B cell (primary cell): ENCODE results near the gene CDC45. TPM values are rescaled to one million over a fixed set of nuclear protein-coding genes. Genes with fewer than 3 reads are reported as not detected.

Source experiments
- ATAC-seq: fragments of 200-7000 bp; cut with Tn5 transposase; one replicate; pipeline ENCODE4 v1.10.0; 2021; ENCODE audit warnings: low read depth, mild to moderate bottlenecking, moderate number of reproducible peaks, moderate library complexity
- CTCF ChIA-PET: fragments of 350-600 bp; sonication (Branson Sonifier 250); formaldehyde crosslinking; loops from one replicate; lab custom pipeline; 2021; ENCODE audit warnings: antibody characterized with exemption, inconsistent platforms; lab: Charles Lee
- POLR2A ChIA-PET: fragments of 350-600 bp; sonication (Branson Sonifier 250); formaldehyde crosslinking; loops from one replicate; lab custom pipeline; 2021; ENCODE audit warnings: antibody characterized with exemption; lab: Charles Lee
- DNase-seq: peaks from one replicate; pipeline ENCODE4 v3.0.0; 2013
- H2AFZ ChIP-seq: 2 replicates; pipeline ENCODE4 v1.6.1; 2012; ENCODE audit warnings: mild to moderate bottlenecking, low read depth, low read length; ENCODE audit not compliant: insufficient read depth, poor library complexity, severe bottlenecking
- H3K27ac ChIP-seq, 2 donors: 1 replicate in 1 of 2; 2 replicates in 1 of 2; pipeline ENCODE4 v1.5.1; 2012 to 2013; ENCODE audit warnings: low read length in 2 of 2, mild to moderate bottlenecking in 2 of 2, moderate library complexity in 1 of 2
- H3K27me3 ChIP-seq, 4 experiments: fragments of 200-600 bp in 1 of 4; sonication (generic) in 1 of 4; replicated peaks in 1 of 4; 1 replicate in 2 of 4; 2 replicates in 2 of 4; pipeline versions ENCODE4 v1.6.1 to v1.7.0; 2013 to 2016; ENCODE audit warnings: low read length in 3 of 4, mild to moderate bottlenecking in 2 of 4, mixed read lengths in 1 of 4, moderate library complexity in 1 of 4; ENCODE audit not compliant: insufficient read depth in 4 of 4, control insufficient read depth in 3 of 4; ENCODE audit errors: control extremely low read depth in 1 of 4
- H3K36me3 ChIP-seq, 2 experiments: replicated peaks in 1 of 2; 1 replicate in 1 of 2; 2 replicates in 1 of 2; pipeline versions ENCODE4 v1.6.1 to v1.7.1; 2013; ENCODE audit warnings: low read length in 1 of 2; ENCODE audit not compliant: insufficient read depth in 2 of 2, control insufficient read depth in 1 of 2; ENCODE audit errors: control extremely low read depth in 1 of 2, extremely low read depth in 1 of 2
- H3K4me1 ChIP-seq, 2 donors: fragments of 200-600 bp in 1 of 2; sonication (generic) in 1 of 2; 1 replicate in 1 of 2; 2 replicates in 1 of 2; pipeline versions ENCODE4 v1.5.1 to v1.6.1; 2013 to 2017; ENCODE audit warnings: low read length in 2 of 2; ENCODE audit not compliant: control insufficient read depth in 2 of 2, insufficient read depth in 2 of 2
- H3K4me2 ChIP-seq: replicated peaks from 2 replicates; pipeline ENCODE3; 2012; ENCODE audit warnings: mild to moderate bottlenecking, low read depth, low read length; ENCODE audit not compliant: poor library complexity, severe bottlenecking
- H3K4me3 ChIP-seq, 5 experiments: fragments of 200-600 bp in 1 of 5; sonication (generic) in 1 of 5; 1 replicate in 3 of 5; 2 replicates in 2 of 5; pipeline versions ENCODE4 v1.5.1 to v1.7.0; 2011 to 2016; ENCODE audit warnings: low read length in 4 of 5, mild to moderate bottlenecking in 4 of 5, low read depth in 2 of 5, control low read depth in 1 of 5, moderate library complexity in 1 of 5; ENCODE audit not compliant: insufficient read depth in 1 of 5; ENCODE audit errors: control extremely low read depth in 1 of 5, extremely low read depth in 1 of 5
- H3K79me2 ChIP-seq: fragments of 200-600 bp; sonication (generic); one replicate; pipeline ENCODE4 v1.6.0; 2016; ENCODE audit warnings: low read length; ENCODE audit not compliant: control insufficient read depth, insufficient read depth
- H3K9ac ChIP-seq: fragments of 200-600 bp; sonication (generic); 2 replicates; pipeline ENCODE4 v1.6.1; 2017; ENCODE audit warnings: mild to moderate bottlenecking, low read length, moderate library complexity
- H3K9me3 ChIP-seq, 3 donors: one replicate each; pipeline versions ENCODE4 v1.6.1 to v1.7.1; 2013; ENCODE audit warnings: low read length in 2 of 3; ENCODE audit not compliant: control insufficient read depth in 2 of 3, insufficient read depth in 1 of 3; ENCODE audit errors: control extremely low read depth in 1 of 3
- H4K20me1 ChIP-seq: 2 replicates; pipeline ENCODE4 v1.6.0; 2012; ENCODE audit warnings: mild to moderate bottlenecking, low read length; ENCODE audit not compliant: insufficient read depth, control insufficient read depth, poor library complexity, severe bottlenecking
- H3K27ac Mint-ChIP-seq: one replicate; pipeline ENCODE4 v1.8.0; 2021; ENCODE audit warnings: mixed read lengths
- H3K27me3 Mint-ChIP-seq: one replicate; pipeline ENCODE4 v1.8.0; 2021; ENCODE audit warnings: mixed read lengths
- H3K4me1 Mint-ChIP-seq: one replicate; pipeline ENCODE4 v1.8.0; 2021; ENCODE audit warnings: mixed read lengths
- H3K4me3 Mint-ChIP-seq: one replicate; pipeline ENCODE4 v1.8.0; 2021; ENCODE audit warnings: mixed read lengths
- H3K9me3 Mint-ChIP-seq: one replicate; pipeline ENCODE4 v1.8.0; 2022; ENCODE audit warnings: mixed read lengths; ENCODE audit not compliant: insufficient read depth
- EZH2 ChIP-seq: IDR thresholded peaks from 2 replicates; pipeline ENCODE4 v1.6.1; 2012; ENCODE audit warnings: borderline replicate concordance, low read depth, mild to moderate bottlenecking, moderate library complexity, low read length; ENCODE audit not compliant: insufficient read depth, poor library complexity, severe bottlenecking
- WGBS: methylation state at CpG from one replicate; pipeline ENCODE4 v1.1.5; 2013; ENCODE audit warnings: missing lambda C conversion rate; ENCODE audit not compliant: insufficient coverage; 5-methylcytosine and 5-hydroxymethylcytosine counted together
- intact Hi-C: fragments of 100-400 bp; cut with micrococcal nuclease; formaldehyde crosslinking; loops from one replicate; pipeline ENCODE4 v1.10.0; 2022
- polyA plus RNA-seq: library from polyadenylated mRNA; depleted of rRNA; stranded (reverse); fragments of >200 nt; gene quantifications from 2 replicates; pipeline ENCODE4 v1.2.3, GENCODE V29; 2012
- total RNA-seq, 2 donors: library from RNA; stranded (reverse); fragments of 120-200 nt in 1 of 2; gene quantifications; 1 replicate in 1 of 2; 2 replicates in 1 of 2; pipeline versions ENCODE4 v1.2.3 to v1.2.4, GENCODE V29; 2013 to 2022
- TF ChIP-seq, protein P1 (sequence below): fragments of 200-600 bp; IDR thresholded peaks from one replicate; pipeline ENCODE4 v1.8.0; 2022; ENCODE audit warnings: antibody characterized with exemption, mild to moderate bottlenecking

CDC45 gene
- total and polyA plus RNA-seq, 2 donors (not counting 1 experiment from before 2014, with no cell fraction given), result 0.49 to 1.4 TPM

DNA sequence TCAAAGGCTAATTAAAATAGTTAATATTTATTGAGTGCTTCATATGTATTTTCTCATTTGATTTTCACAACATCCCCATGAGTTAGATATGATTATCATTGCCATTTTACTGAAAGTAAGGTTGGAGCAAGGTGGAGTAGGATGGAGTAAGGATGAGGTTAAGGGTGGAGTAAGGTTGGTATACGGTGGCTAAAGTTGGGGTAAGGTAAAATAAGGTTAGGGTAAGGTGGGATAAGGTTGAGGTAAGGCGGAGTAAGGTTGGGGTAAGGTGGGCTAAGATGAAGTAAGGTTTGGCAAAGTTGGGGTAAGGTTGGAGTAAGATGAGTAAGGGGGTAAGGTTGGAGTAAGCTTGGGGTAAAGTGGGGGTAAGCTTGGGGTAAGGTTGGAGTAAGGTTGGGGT lies 90.3 kb downstream of the CDC45 start:
- ChIA-PET POLR2A (no interaction called here), CTCF (no interaction called here)
- Histone ChIP-seq H3K36me3 (no peaks in the 10 kb centered on the region), H3K27ac (no peak overlapping the region), H3K27me3 (peaks cover 0 to 10% (median 0%) of the 10 kb centered on the region in 4 experiments), H3K4me2 (no peak overlapping the region), H3K4me1 (no peaks in the 10 kb centered on the region), H3K9me3 (no peaks in the 10 kb centered on the region), H2AFZ (no peak overlapping the region), H3K79me2 (no peaks in the 10 kb centered on the region), H4K20me1 (no peaks in the 10 kb centered on the region), H3K4me3 (no peak overlapping the region), H3K9ac (no peak overlapping the region)
- no peak for TF ChIP-seq EZH2
- TF ChIP-seq, protein P1, sequence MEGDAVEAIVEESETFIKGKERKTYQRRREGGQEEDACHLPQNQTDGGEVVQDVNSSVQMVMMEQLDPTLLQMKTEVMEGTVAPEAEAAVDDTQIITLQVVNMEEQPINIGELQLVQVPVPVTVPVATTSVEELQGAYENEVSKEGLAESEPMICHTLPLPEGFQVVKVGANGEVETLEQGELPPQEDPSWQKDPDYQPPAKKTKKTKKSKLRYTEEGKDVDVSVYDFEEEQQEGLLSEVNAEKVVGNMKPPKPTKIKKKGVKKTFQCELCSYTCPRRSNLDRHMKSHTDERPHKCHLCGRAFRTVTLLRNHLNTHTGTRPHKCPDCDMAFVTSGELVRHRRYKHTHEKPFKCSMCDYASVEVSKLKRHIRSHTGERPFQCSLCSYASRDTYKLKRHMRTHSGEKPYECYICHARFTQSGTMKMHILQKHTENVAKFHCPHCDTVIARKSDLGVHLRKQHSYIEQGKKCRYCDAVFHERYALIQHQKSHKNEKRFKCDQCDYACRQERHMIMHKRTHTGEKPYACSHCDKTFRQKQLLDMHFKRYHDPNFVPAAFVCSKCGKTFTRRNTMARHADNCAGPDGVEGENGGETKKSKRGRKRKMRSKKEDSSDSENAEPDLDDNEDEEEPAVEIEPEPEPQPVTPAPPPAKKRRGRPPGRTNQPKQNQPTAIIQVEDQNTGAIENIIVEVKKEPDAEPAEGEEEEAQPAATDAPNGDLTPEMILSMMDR, result no peak
- H3K9me3 Mint-ChIP-seq, result no peaks in the 10 kb centered on the region
- no peak overlapping the region for H3K4me3 Mint-ChIP-seq
- no peaks in the 10 kb centered on the region for H3K4me1 Mint-ChIP-seq
- ATAC-seq (no peak), DNase-seq (no peak)
- intact Hi-C loops, result no loop called here
- no peak overlapping the region for H3K27ac Mint-ChIP-seq
- WGBS, result 92% methylated on average over 2 of the region's 2 CpGs
- H3K27me3 Mint-ChIP-seq, result peaks cover 27% of the 10 kb centered on the region

Other genes with a start within 250 kb of the CDC45 start
- gene CLTCL1, start 188.2 kb upstream of the CDC45 start, total RNA-seq, result 5.2 and 5.5 TPM in 2 replicates
- 1.0 and 1.7 TPM in 2 replicates for gene CLTCL1, start 188.2 kb upstream of the CDC45 start, polyA plus RNA-seq
- gene HIRA, start 48.2 kb upstream of the CDC45 start, total RNA-seq, result 34.5 and 40.8 TPM in 2 replicates
- 28.3 and 35.8 TPM in 2 replicates for gene HIRA, start 48.2 kb upstream of the CDC45 start, polyA plus RNA-seq
- 18.0 and 21.9 TPM in 2 replicates for gene MRPL40, start 47.4 kb upstream of the CDC45 start, total RNA-seq
- gene MRPL40, start 47.4 kb upstream of the CDC45 start, polyA plus RNA-seq, result 9.6 and 12.5 TPM in 2 replicates
- 47.2 and 55.1 TPM in 2 replicates for gene C22orf39, start 32.2 kb upstream of the CDC45 start, total RNA-seq
- gene C22orf39, start 32.2 kb upstream of the CDC45 start, polyA plus RNA-seq, result 33.9 and 37.7 TPM in 2 replicates
- gene UFD1, start 727 bp upstream of the CDC45 start, total RNA-seq, result 43.5 and 44.2 TPM in 2 replicates
- gene UFD1, start 727 bp upstream of the CDC45 start, polyA plus RNA-seq, result 42.2 and 70.1 TPM in 2 replicates
- not detected in 2 replicates for gene CLDN5, start 44.5 kb downstream of the CDC45 start, total RNA-seq
- 0.12 TPM in 1 of 2 replicates, not detected in the other for gene CLDN5, start 44.5 kb downstream of the CDC45 start, polyA plus RNA-seq
- not detected in 2 replicates for gene SEPTIN5, start 234.6 kb downstream of the CDC45 start, total RNA-seq
- gene SEPTIN5, start 234.6 kb downstream of the CDC45 start, polyA plus RNA-seq, result 0.06 and 0.17 TPM in 2 replicates
- gene GP1BB, start 243.6 kb downstream of the CDC45 start, total RNA-seq, result 0.27 TPM in 1 of 2 replicates, not detected in the other
- gene GP1BB, start 243.6 kb downstream of the CDC45 start, polyA plus RNA-seq, result 0.31 and 4.3 TPM in 2 replicates